Fibroblast of the aortic adventitia (primary cell): ENCODE data around the gene REV1. TPM values are rescaled to one million over a fixed set of nuclear protein-coding genes. Genes with fewer than 3 reads are reported as not detected.
A peak's percentile ranks its signal among the peaks of the same experiment; 100 is the strongest.
"Not testable (repeated sequence)": the region's sequence is repeated elsewhere in the genome, so short reads cannot be mapped to it uniquely, and the experiment has no call there.

Source experiments
- DNase-seq: peaks from one replicate; pipeline ENCODE4 v3.0.0-alpha.2; 2010; ENCODE audit warnings: low read depth
- H3K4me3 ChIP-seq: 2 replicates; pipeline ENCODE4 v1.5.1; 2011; ENCODE audit warnings: low read depth, mild to moderate bottlenecking, control low read depth, low read length, moderate library complexity
- CTCF ChIP-seq: IDR thresholded peaks from 2 replicates; pipeline ENCODE4 v1.5.1; 2011; ENCODE audit warnings: mild to moderate bottlenecking, low read length, control low read depth, inconsistent platforms; ENCODE audit not compliant: insufficient read depth
- total RNA-seq: library from RNA; depleted of rRNA; stranded (reverse); fragments of >200 nt; gene quantifications from 2 replicates; pipeline ENCODE4 v1.2.3, GENCODE V29; 2012; ENCODE audit warnings: low replicate concordance

The REV1 gene
- total RNA-seq, 1 donor = 36.2 TPM

- DNase-seq = no peak
- no peak overlapping the region for H3K4me3 ChIP-seq
- no peak for TF ChIP-seq CTCF
These were observed 24.5 kb upstream of the REV1 start for GRCh38 chr2:99514357-99514756.

DNA sequence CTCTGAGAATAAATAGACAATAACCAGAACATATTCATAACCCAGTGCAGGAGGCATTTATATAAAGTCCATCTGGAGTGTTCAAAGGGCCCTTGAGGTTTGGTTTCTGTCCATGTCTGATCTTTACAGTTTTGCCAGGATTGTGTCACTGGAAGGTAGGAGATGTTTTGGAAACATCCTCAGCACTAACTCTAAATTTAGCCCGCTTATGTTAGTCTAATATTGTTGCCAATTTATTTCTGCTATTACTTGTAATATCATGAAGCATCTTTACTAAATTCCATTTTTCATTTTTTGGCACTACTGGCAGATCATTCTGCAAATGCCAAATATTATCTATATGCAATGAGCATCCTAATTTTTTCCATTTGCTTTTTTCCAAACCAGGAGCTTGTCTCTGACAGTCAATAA is 22.4 kb upstream of the REV1 start:
- DNase-seq = peak; percentile 77
- H3K4me3 ChIP-seq = no peak overlapping the region
- TF ChIP-seq CTCF = no peak

- TF ChIP-seq CTCF = no peak
- H3K4me3 ChIP-seq = no peak overlapping the region
- DNase-seq = no peak
These were observed 19.6 kb upstream of the REV1 start for GRCh38 chr2:99509387-99509786.

DNA sequence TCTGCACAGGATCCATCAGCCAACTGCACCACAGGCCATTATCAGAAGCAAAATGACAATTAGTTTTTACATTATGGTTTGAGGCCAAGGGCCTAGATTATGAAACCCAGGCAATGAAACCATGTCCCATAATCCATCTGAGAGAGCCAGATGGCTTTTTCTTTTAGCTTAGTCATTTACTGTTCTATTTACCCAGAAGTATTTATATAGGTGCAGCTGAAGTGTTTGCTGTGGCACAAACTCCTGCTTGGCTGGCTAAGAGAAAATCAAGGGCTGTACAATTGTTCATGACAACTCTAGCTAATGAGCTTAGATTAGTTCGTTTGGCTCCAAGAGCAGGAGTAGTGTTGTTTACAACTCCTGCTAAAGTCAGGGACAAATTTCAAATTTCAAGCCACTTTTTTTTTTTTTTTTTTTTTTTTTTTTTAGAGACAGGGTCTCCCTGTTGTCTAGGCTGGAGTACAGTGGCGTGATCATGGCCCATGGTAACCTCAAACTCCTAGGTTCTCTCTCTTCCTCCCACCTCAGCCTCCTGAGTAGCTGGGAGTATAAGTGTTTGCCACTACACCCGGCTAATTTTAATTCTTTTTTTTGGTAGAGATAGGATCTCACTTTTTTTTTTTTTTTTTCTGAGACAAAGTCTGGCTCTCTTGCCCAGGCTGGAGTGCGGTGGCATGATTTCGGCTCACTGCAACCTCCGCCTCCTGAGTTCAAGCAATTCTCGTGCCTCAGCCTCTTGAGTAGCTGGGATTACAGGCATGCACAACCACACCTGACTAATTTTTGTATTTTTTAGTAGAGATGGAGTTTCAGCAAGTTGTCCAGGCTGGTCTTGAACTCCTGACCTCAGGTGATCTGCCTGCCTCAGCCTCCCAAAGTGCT is 18.4 kb upstream of the REV1 start:
- H3K4me3 ChIP-seq = no peak overlapping the region
- no peak for DNase-seq
- TF ChIP-seq CTCF = no peak

DNA sequence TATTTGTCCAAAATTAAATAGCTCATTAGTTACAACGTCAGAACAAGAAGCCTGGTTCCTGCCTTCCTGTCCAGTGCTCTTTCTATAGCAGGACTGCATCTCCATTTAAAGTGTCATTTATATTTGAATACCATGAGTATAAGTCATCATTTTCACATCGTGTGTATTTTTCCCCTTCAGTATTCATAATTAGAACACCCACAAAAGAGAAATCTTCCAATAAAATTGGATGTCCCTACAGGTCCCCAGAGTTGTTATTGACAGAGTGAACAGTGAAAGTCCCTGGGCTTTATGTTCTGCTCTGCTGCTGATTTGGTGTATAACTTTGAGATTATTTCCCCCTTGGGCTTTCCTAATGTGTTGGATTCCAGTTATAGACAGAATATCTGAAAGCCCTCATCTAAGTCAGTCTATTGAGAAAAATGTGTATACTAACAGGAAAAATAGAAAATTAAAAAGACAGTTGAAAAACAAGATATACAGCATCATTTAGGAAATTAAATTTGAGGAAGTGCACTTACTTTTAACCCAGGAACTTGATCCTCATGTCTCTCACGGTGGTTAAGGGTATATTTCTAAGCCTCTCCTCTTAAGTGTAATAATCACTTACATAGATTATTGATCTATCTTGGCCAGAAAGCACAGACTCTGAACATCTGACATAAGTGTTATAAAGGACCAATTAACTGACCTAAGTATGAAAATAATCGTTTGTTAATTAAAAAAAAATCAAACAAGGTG is 15.2 kb upstream of the REV1 start:
- H3K4me3 ChIP-seq = no peak overlapping the region
- TF ChIP-seq CTCF = no peak

DNA sequence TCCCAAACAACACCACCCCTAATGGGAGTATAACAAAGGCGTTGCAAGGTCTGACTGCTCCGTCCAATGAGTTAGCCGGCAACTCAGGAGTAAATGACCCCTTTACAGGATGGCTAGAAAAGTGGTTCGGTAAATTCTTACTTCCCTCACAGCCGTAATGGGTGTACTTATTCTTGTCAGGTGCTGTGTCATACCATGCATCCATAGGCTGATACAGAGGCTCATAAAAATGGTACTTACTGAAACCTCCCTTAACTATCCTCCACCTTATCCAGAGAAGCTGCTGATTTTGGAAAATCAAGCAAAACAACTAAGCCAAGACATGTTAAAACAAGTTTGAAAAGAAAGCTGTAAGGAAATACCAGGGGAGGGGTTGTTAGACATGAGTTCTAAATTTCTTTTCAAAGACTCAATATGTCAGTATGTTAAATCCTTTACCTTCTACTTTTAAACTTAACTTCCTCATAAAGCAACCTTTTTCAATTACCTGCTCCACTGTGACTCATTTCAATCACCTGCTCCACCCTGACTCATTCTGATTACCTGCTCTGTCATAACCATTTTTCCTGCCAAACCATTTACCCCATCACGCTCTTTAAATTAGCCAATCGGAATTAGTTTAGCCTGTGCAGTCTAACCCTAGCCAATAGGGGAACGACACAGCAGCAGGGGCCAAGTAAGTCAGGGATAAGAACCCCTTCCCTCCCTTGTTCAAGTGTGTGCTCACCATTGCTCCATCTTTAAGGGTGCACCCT is 14.0 kb upstream of the REV1 start:
- not testable (repeated sequence) for DNase-seq, H3K4me3 ChIP-seq

More for the DNA sequence above, 15.2 kb upstream of the REV1 start:
- no peak for DNase-seq

GRCh38 chr2:99496021-99496420 is 6.2 kb upstream of the REV1 start:
- DNase-seq = no peak
- no peak for TF ChIP-seq CTCF
- H3K4me3 ChIP-seq = no peak overlapping the region
